Spleen (tissue), 7 donors: ENCODE measurements around the gene IFNLR1.

Experiments used
- POLR2AphosphoS5 ChIP-seq, 3 donors: sonication (generic); formaldehyde crosslinking; IDR thresholded peaks; one replicate each; pipeline ENCODE4 v1.5.1; 2017; ENCODE audit warnings: antibody characterized with exemption in 3 of 3
- TF ChIP-seq, protein P1 (sequence below), 11 experiments: fragments of 200-600 bp in 7 of 11; fragments of 450-650 bp in 4 of 11; sonication (generic) in 4 of 11; IDR thresholded peaks in 8 of 11; conservative IDR thresholded peaks in 3 of 11; 1 replicate in 7 of 11; 2 replicates in 4 of 11; pipeline versions ENCODE4 v1.4.0 to v1.8.0; 2016 to 2021; ENCODE audit warnings: antibody characterized with exemption in 11 of 11, inconsistent platforms in 4 of 11, mild to moderate bottlenecking in 1 of 11
- donor health status: DM: no; HTN: no; CAD: no; lungs with moderate emphysema.
- donor health status: DM: no; HTN: no; CAD: no.
- donor health status: DM: no; HTN: no; CAD: no.

GRCh38 chr1:24123611-24124010 is 63.5 kb downstream of the IFNLR1 start:
- TF ChIP-seq POLR2AphosphoS5 (IDR thresholded peaks at IDR 0.05), result no peak
- TF ChIP-seq, protein P1, sequence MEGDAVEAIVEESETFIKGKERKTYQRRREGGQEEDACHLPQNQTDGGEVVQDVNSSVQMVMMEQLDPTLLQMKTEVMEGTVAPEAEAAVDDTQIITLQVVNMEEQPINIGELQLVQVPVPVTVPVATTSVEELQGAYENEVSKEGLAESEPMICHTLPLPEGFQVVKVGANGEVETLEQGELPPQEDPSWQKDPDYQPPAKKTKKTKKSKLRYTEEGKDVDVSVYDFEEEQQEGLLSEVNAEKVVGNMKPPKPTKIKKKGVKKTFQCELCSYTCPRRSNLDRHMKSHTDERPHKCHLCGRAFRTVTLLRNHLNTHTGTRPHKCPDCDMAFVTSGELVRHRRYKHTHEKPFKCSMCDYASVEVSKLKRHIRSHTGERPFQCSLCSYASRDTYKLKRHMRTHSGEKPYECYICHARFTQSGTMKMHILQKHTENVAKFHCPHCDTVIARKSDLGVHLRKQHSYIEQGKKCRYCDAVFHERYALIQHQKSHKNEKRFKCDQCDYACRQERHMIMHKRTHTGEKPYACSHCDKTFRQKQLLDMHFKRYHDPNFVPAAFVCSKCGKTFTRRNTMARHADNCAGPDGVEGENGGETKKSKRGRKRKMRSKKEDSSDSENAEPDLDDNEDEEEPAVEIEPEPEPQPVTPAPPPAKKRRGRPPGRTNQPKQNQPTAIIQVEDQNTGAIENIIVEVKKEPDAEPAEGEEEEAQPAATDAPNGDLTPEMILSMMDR (IDR thresholded peaks at IDR 0.05 in 8 of 11, conservative IDR thresholded peaks at IDR 0.05 in 3 of 11), result no peak
